H1 (cell line): ENCODE data around the gene MBNL3. TPM values are rescaled to one million over a fixed set of nuclear protein-coding genes. Genes with fewer than 3 reads are reported as not detected.

ENCODE experiments used
- CTCF ChIA-PET: fragments of 300-600 bp; sonication (Branson Sonifier 250); formaldehyde crosslinking; loops from one replicate; lab custom pipeline; 2021; ENCODE audit not compliant: partially characterized antibody; lab: Charles Lee
- POLR2A ChIA-PET: fragments of 300-600 bp; sonication (Branson Sonifier 250); formaldehyde crosslinking; loops from one replicate; lab custom pipeline; 2021; ENCODE audit warnings: inconsistent platforms; ENCODE audit not compliant: partially characterized antibody; lab: Charles Lee
- DNase-seq, 2 experiments: peaks; one replicate each; pipeline versions ENCODE4 v3.0.0 to v3.0.0-alpha.2; 2010 to 2022; ENCODE audit warnings: low spot score in 2 of 2, low read depth in 1 of 2, mixed read lengths in 1 of 2
- FAIRE-seq: peaks from 2 replicates; lab custom pipeline; 2011; peaks lifted over from hg19 to GRCh38; lab: Jason Lieb, UNC
- H2AFZ ChIP-seq: 2 replicates; pipeline ENCODE4 v1.8.1; 2012; ENCODE audit warnings: low read length, inconsistent platforms
- H2AK5ac ChIP-seq: 2 replicates; pipeline ENCODE4 v1.6.1; 2013; ENCODE audit warnings: low read depth, low read length
- H2BK120ac ChIP-seq: replicated peaks from 2 replicates; pipeline ENCODE3; 2013; ENCODE audit warnings: low read depth, low read length, inconsistent platforms
- H2BK12ac ChIP-seq: 2 replicates; pipeline ENCODE4 v1.6.1; 2013; ENCODE audit warnings: low read depth, low read length
- H2BK15ac ChIP-seq: 2 replicates; pipeline ENCODE4 v1.6.1; 2013; ENCODE audit warnings: low read length
- H2BK20ac ChIP-seq: 2 replicates; pipeline ENCODE4 v1.6.1; 2013; ENCODE audit warnings: low read length
- H2BK5ac ChIP-seq: 2 replicates; pipeline ENCODE4 v1.6.1; 2013; ENCODE audit warnings: low read depth, low read length
- H3K14ac ChIP-seq: 2 replicates; pipeline ENCODE4 v1.6.1; 2013; ENCODE audit warnings: inconsistent platforms; ENCODE audit not compliant: insufficient read length
- H3K18ac ChIP-seq: 2 replicates; pipeline ENCODE4 v1.6.1; 2013; ENCODE audit warnings: low read length; ENCODE audit errors: extremely low read depth
- H3K23ac ChIP-seq: 2 replicates; pipeline ENCODE4 v1.6.1; 2013; ENCODE audit warnings: inconsistent platforms; ENCODE audit not compliant: insufficient read length
- H3K23me2 ChIP-seq: 2 replicates; pipeline ENCODE4 v1.6.1; 2013; ENCODE audit warnings: low read depth, low read length
- H3K27ac ChIP-seq: 2 replicates; pipeline ENCODE4 v1.6.1; 2011; ENCODE audit warnings: low read depth, low read length, inconsistent platforms
- H3K27me3 ChIP-seq, 4 experiments: replicated peaks in 1 of 4; 1 replicate in 1 of 4; 2 replicates in 3 of 4; pipeline versions ENCODE4 v1.6.1 to v1.8.1; 2011 to 2013; ENCODE audit warnings: low read length in 3 of 4, mild to moderate bottlenecking in 3 of 4, inconsistent platforms in 2 of 4, mixed read lengths in 2 of 4, moderate library complexity in 1 of 4; ENCODE audit not compliant: control insufficient read depth in 3 of 4, insufficient read depth in 3 of 4; ENCODE audit errors: extremely low read depth in 1 of 4
- H3K36me3 ChIP-seq, 4 experiments: 2 replicates each; pipeline versions ENCODE4 v1.6.1 to v1.8.1; 2011 to 2013; ENCODE audit warnings: mild to moderate bottlenecking in 4 of 4, low read length in 3 of 4, moderate library complexity in 2 of 4, control low read depth in 1 of 4, inconsistent platforms in 1 of 4; ENCODE audit not compliant: insufficient read depth in 4 of 4, control insufficient read depth in 2 of 4
- H3K4ac ChIP-seq: replicated peaks from 2 replicates; pipeline ENCODE3; 2013; ENCODE audit warnings: low read length, low read depth, mixed read lengths, inconsistent platforms; ENCODE audit not compliant: insufficient read length
- H3K4me1 ChIP-seq, 4 experiments: replicated peaks in 1 of 4; 1 replicate in 1 of 4; 2 replicates in 3 of 4; pipeline versions ENCODE4 v1.6.1 to v1.8.1; 2011 to 2013; ENCODE audit warnings: low read length in 3 of 4, inconsistent platforms in 2 of 4, mixed read lengths in 1 of 4; ENCODE audit not compliant: insufficient read depth in 4 of 4, control insufficient read depth in 3 of 4
- H3K4me2 ChIP-seq, 2 experiments: 2 replicates each; pipeline versions ENCODE4 v1.6.1 to v1.8.1; 2011 to 2013; ENCODE audit warnings: low read depth in 2 of 2, low read length in 2 of 2, control low read depth in 1 of 2, inconsistent platforms in 1 of 2, mild to moderate bottlenecking in 1 of 2; ENCODE audit not compliant: insufficient read depth in 1 of 2
- H3K4me3 ChIP-seq, 4 experiments: fragments of 200-600, 300-600 bp in 1 of 4; sonication (generic), shearing (Covaris generic), sonication (Bioruptor Twin) in 1 of 4; 2 replicates each; pipeline versions ENCODE4 v1.5.1 to v1.8.1; 2011 to 2016; ENCODE audit warnings: low read length in 4 of 4, low read depth in 3 of 4, control low read depth in 2 of 4, inconsistent platforms in 2 of 4, mild to moderate bottlenecking in 2 of 4, mixed read lengths in 1 of 4, moderate library complexity in 1 of 4; ENCODE audit not compliant: insufficient read depth in 2 of 4; ENCODE audit errors: extremely low read depth in 1 of 4
- H3K56ac ChIP-seq: replicated peaks from 2 replicates; pipeline ENCODE3; 2013; ENCODE audit warnings: low read depth, mild to moderate bottlenecking, mixed read lengths, low read length, inconsistent platforms; ENCODE audit not compliant: insufficient read length
- H3K79me1 ChIP-seq: 2 replicates; pipeline ENCODE4 v1.6.1; 2013; ENCODE audit warnings: low read depth, low read length, control low read depth
- H3K79me2 ChIP-seq, 2 experiments: 2 replicates each; pipeline versions ENCODE4 v1.6.1 to v1.8.1; 2012 to 2013; ENCODE audit warnings: low read length in 2 of 2, mild to moderate bottlenecking in 2 of 2, inconsistent platforms in 1 of 2; ENCODE audit not compliant: insufficient read depth in 2 of 2, control insufficient read depth in 1 of 2
- H3K9ac ChIP-seq, 4 experiments: replicated peaks in 1 of 4; 1 replicate in 1 of 4; 2 replicates in 3 of 4; pipeline versions ENCODE4 v1.6.1 to v1.8.1; 2011 to 2013; ENCODE audit warnings: low read depth in 3 of 4, low read length in 3 of 4, control low read depth in 2 of 4, mild to moderate bottlenecking in 2 of 4, moderate library complexity in 2 of 4, inconsistent platforms in 1 of 4; ENCODE audit errors: extremely low read depth in 1 of 4
- H3K9me3 ChIP-seq, 2 experiments: 2 replicates each; pipeline versions ENCODE4 v1.6.1 to v1.8.1; 2012 to 2013; ENCODE audit warnings: mild to moderate bottlenecking in 2 of 2, moderate library complexity in 2 of 2, control low read depth in 1 of 2, inconsistent platforms in 1 of 2, low read depth in 1 of 2, low read length in 1 of 2, mixed read lengths in 1 of 2; ENCODE audit not compliant: insufficient read depth in 2 of 2
- H4K20me1 ChIP-seq, 2 experiments: replicated peaks in 1 of 2; 2 replicates each; pipeline versions ENCODE3 to v1.8.1; 2011 to 2013; ENCODE audit warnings: inconsistent platforms in 2 of 2, low read length in 2 of 2, mild to moderate bottlenecking in 1 of 2; ENCODE audit not compliant: insufficient read depth in 2 of 2, control insufficient read depth in 1 of 2
- H4K5ac ChIP-seq: 2 replicates; pipeline ENCODE4 v1.6.1; 2013; ENCODE audit warnings: low read length, low read depth, mixed read lengths, inconsistent platforms; ENCODE audit not compliant: insufficient read length
- H4K8ac ChIP-seq: 2 replicates; pipeline ENCODE4 v1.8.0; 2013; ENCODE audit warnings: mild to moderate bottlenecking, moderate library complexity, low read length, inconsistent platforms; ENCODE audit not compliant: insufficient read depth; ENCODE audit errors: extremely low read depth
- H4K91ac ChIP-seq: replicated peaks from 2 replicates; pipeline ENCODE3; 2013; ENCODE audit warnings: low read length, mixed read lengths, inconsistent platforms; ENCODE audit not compliant: insufficient read length
- CEBPB ChIP-seq: IDR thresholded peaks from 2 replicates; pipeline ENCODE4 v1.6.1; 2012; ENCODE audit warnings: low read depth, low read length
- FOSL1 ChIP-seq: IDR thresholded peaks from 2 replicates; pipeline ENCODE4 v1.6.1; 2011; ENCODE audit warnings: mild to moderate bottlenecking, low read depth, low read length, moderate library complexity; ENCODE audit not compliant: insufficient read depth
- NANOG ChIP-seq: IDR thresholded peaks from 2 replicates; pipeline ENCODE4 v1.6.1; 2011; ENCODE audit warnings: low read length, low read depth, mild to moderate bottlenecking, inconsistent platforms; ENCODE audit not compliant: insufficient read depth, poor library complexity, severe bottlenecking
- POU5F1 ChIP-seq: IDR thresholded peaks from 2 replicates; pipeline ENCODE4 v1.6.1; 2011; ENCODE audit warnings: low read depth, mild to moderate bottlenecking, low read length, moderate library complexity
- RBBP5 ChIP-seq: IDR thresholded peaks from 2 replicates; pipeline ENCODE4 v1.7.1; 2012; ENCODE audit warnings: low read depth, mild to moderate bottlenecking, inconsistent platforms, low read length, moderate library complexity, borderline replicate concordance
- RXRA ChIP-seq: IDR thresholded peaks from 2 replicates; pipeline ENCODE4 v1.6.1; 2011; ENCODE audit warnings: low read depth, mild to moderate bottlenecking, low read length, moderate library complexity; ENCODE audit not compliant: insufficient read depth
- SIRT6 ChIP-seq: IDR thresholded peaks from one replicate; pipeline ENCODE4 v1.7.1; 2012; ENCODE audit warnings: low read length, inconsistent platforms
- SP4 ChIP-seq: IDR thresholded peaks from 2 replicates; pipeline ENCODE4 v1.6.1; 2012; ENCODE audit warnings: low read length, inconsistent platforms
- SRF ChIP-seq: IDR thresholded peaks from 2 replicates; pipeline ENCODE4 v1.6.1; 2011; ENCODE audit warnings: mild to moderate bottlenecking, low read depth, low read length, moderate library complexity
- YY1 ChIP-seq: IDR thresholded peaks from 2 replicates; pipeline ENCODE4 v1.6.1; 2011; ENCODE audit warnings: low read depth, mild to moderate bottlenecking, low read length
- WGBS, 2 experiments: shearing (Covaris generic) in 1 of 2; methylation state at CpG; one replicate each; pipeline versions ENCODE4 v1.1.6 to v1.1.7; 2013 to 2015; ENCODE audit warnings: low lambda C conversion rate in 2 of 2, mixed read lengths in 2 of 2, inconsistent platforms in 1 of 2, low coverage in 1 of 2, missing lambda C conversion rate in 1 of 2; ENCODE audit not compliant: insufficient replicate concordance in 2 of 2, insufficient coverage in 1 of 2, insufficient read length in 1 of 2; ENCODE audit errors: extremely low coverage in 1 of 2, missing lambda C conversion rate in 1 of 2; 5-methylcytosine and 5-hydroxymethylcytosine counted together
- polyA plus RNA-seq, 7 experiments: library from polyadenylated mRNA; depleted of rRNA in 3 of 7; stranded (reverse) in 5 of 7; unstranded in 2 of 7; fragments of >200 nt in 5 of 7; fragments of 200-250 nt in 2 of 7; gene quantifications; 1 replicate in 5 of 7; 2 replicates in 1 of 7; 4 replicates in 1 of 7; pipeline versions ENCODE4 v1.2.1 to v1.2.3, GENCODE V29; 2011 to 2013; ENCODE audit warnings: missing spikeins in 2 of 7, mixed read lengths in 2 of 7
- total RNA-seq: library from RNA; stranded (reverse); fragmentation: NEBNext Ultra II Directional; extraction: Animal tissue kit (Norgen Biotek cat#: 25700); gene quantifications from 2 replicates; pipeline ENCODE4 v1.2.1, GENCODE V29; 2021
- TF ChIP-seq, protein P1 (sequence below), 3 experiments: IDR thresholded peaks; 1 replicate in 2 of 3; 2 replicates in 1 of 3; pipeline versions ENCODE4 v1.5.1 to v1.6.1; 2011; ENCODE audit warnings: low read length in 3 of 3, mild to moderate bottlenecking in 3 of 3, inconsistent platforms in 2 of 3, low read depth in 1 of 3, moderate library complexity in 1 of 3; ENCODE audit not compliant: insufficient read depth in 1 of 3; ENCODE audit errors: control extremely low read depth in 1 of 3

MBNL3 gene
- total and polyA plus RNA-seq, 2 of the 8 experiments (the other 6 are each of a cell fraction or from before 2014, with no cell fraction given), result 3.5 to 4.3 TPM

DNA sequence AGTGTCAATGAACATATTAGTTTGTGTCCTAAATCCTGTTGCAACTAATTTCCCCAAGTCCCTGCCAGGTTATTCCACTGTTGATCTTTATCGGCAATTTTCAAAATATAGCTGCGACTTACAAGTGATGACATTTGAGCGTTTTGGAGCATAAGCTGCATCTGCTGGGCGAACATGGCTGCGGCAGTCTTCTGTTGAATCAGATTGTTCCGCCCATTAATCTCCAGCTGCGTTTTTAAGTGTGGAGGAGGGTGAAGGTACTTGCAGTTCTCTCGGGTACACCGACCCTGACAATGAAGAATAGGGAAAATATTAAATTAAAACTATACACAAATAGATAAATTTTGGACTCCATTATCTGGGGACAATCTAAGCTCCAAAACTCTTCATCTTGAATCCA, 82.7 kb downstream of the MBNL3 start:
- Histone ChIP-seq H3K18ac (no peak overlapping the region), H3K23ac (no peak overlapping the region), H3K14ac (no peak overlapping the region), H3K56ac (no peak overlapping the region), H3K4me1 (peaks cover 2 to 15% (median 6%) of the 10 kb centered on the region in 4 experiments; a peak in 5 of 7 replicates), H2AK5ac (no peak overlapping the region), H4K91ac (no peak overlapping the region), H3K4me2 (no peak overlapping the region), H2BK120ac (no peak overlapping the region), H3K79me2 (no peaks in the 10 kb centered on the region), H3K36me3 (no peaks in the 10 kb centered on the region), H4K20me1 (no peaks in the 10 kb centered on the region), H2BK20ac (no peak overlapping the region), H2BK5ac (no peak overlapping the region), H2AFZ (no peak overlapping the region), H2BK12ac (no peak overlapping the region), H3K27ac (no peak overlapping the region), H4K5ac (no peak overlapping the region), H4K8ac (no peak overlapping the region), H2BK15ac (no peak overlapping the region), H3K27me3 (no peaks in the 10 kb centered on the region), H3K23me2 (no peaks in the 10 kb centered on the region), H3K4ac (no peak overlapping the region), H3K9ac (no peak overlapping the region), H3K4me3 (no peak overlapping the region), H3K79me1 (no peaks in the 10 kb centered on the region), H3K9me3 (no peaks in the 10 kb centered on the region)
- DNase-seq (no peak), FAIRE-seq (no peak)
- CTCF ChIA-PET, result interaction anchor here (1.2 kb wide), 1 partner anchor 187 kb away, joined by 3 read pairs; no protein-coding TSS in a partner anchor
- 89% methylated on average over 9 of the region's 9 CpGs; no CpG with 5 or more reads in 1 of the 2 experiments for WGBS, 2 experiments
- no peak for TF ChIP-seq RXRA
- TF ChIP-seq RBBP5, result no peak
- TF ChIP-seq FOSL1, result no peak
- TF ChIP-seq, protein P1, sequence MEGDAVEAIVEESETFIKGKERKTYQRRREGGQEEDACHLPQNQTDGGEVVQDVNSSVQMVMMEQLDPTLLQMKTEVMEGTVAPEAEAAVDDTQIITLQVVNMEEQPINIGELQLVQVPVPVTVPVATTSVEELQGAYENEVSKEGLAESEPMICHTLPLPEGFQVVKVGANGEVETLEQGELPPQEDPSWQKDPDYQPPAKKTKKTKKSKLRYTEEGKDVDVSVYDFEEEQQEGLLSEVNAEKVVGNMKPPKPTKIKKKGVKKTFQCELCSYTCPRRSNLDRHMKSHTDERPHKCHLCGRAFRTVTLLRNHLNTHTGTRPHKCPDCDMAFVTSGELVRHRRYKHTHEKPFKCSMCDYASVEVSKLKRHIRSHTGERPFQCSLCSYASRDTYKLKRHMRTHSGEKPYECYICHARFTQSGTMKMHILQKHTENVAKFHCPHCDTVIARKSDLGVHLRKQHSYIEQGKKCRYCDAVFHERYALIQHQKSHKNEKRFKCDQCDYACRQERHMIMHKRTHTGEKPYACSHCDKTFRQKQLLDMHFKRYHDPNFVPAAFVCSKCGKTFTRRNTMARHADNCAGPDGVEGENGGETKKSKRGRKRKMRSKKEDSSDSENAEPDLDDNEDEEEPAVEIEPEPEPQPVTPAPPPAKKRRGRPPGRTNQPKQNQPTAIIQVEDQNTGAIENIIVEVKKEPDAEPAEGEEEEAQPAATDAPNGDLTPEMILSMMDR (IDR thresholded peaks at IDR 0.05; ENCODE audit: control extremely low read depth in 1 of 3, insufficient read depth in 1 of 3, low read depth in 1 of 3, low read length in 3 of 3), result no peak
- TF ChIP-seq CEBPB, result no peak
- no peak for TF ChIP-seq SP4
- TF ChIP-seq POU5F1, result no peak
- TF ChIP-seq SRF, result no peak
- TF ChIP-seq NANOG, result no peak
- no peak for TF ChIP-seq YY1
- TF ChIP-seq SIRT6, result no peak
- POLR2A ChIA-PET, result no interaction called here
